Mesenchymal stem cell (in vitro differentiated cells and primary cell): ENCODE measurements around the gene BFAR. TPM values are rescaled to one million over a fixed set of nuclear protein-coding genes. Genes with fewer than 3 reads are reported as not detected.

Experiments used
- DNase-seq: peaks from one replicate; pipeline ENCODE4 v3.0.0-alpha.2; 2013
- H2AFZ ChIP-seq: one replicate; pipeline ENCODE4 v1.6.1; 2013; ENCODE audit warnings: low read depth, mild to moderate bottlenecking, control low read depth, inconsistent platforms, low read length, moderate library complexity
- H2AK5ac ChIP-seq: 2 replicates; pipeline ENCODE4 v1.6.1; 2013; ENCODE audit warnings: low read length, moderate library complexity, mild to moderate bottlenecking, inconsistent platforms; ENCODE audit not compliant: severe bottlenecking
- H2BK120ac ChIP-seq: one replicate; pipeline ENCODE4 v1.6.1; 2013; ENCODE audit warnings: low read depth, mild to moderate bottlenecking, inconsistent platforms, low read length, moderate library complexity
- H2BK12ac ChIP-seq, 2 experiments: one replicate each; pipeline ENCODE4 v1.6.1; 2013; ENCODE audit warnings: inconsistent platforms in 2 of 2, low read length in 2 of 2, mild to moderate bottlenecking in 2 of 2, moderate library complexity in 2 of 2, control low read depth in 1 of 2
- H2BK15ac ChIP-seq: one replicate; pipeline ENCODE4 v1.6.1; 2013; ENCODE audit warnings: mild to moderate bottlenecking, low read depth, inconsistent platforms; ENCODE audit not compliant: poor library complexity, severe bottlenecking
- H2BK5ac ChIP-seq: 2 replicates; pipeline ENCODE4 v1.6.1; 2013; ENCODE audit warnings: low read depth, mild to moderate bottlenecking, low read length, control low read depth, inconsistent platforms; ENCODE audit not compliant: poor library complexity, severe bottlenecking
- H3K14ac ChIP-seq, 2 experiments: one replicate each; pipeline ENCODE4 v1.6.1; 2013; ENCODE audit warnings: inconsistent platforms in 2 of 2, low read length in 2 of 2, control low read depth in 1 of 2, mild to moderate bottlenecking in 1 of 2, moderate library complexity in 1 of 2
- H3K18ac ChIP-seq, 2 experiments: one replicate each; pipeline ENCODE4 v1.6.1; 2013; ENCODE audit warnings: inconsistent platforms in 2 of 2, low read length in 2 of 2, control low read depth in 1 of 2, low read depth in 1 of 2, mild to moderate bottlenecking in 1 of 2
- H3K23ac ChIP-seq, 2 experiments: one replicate each; pipeline ENCODE4 v1.6.1; 2013; ENCODE audit warnings: inconsistent platforms in 2 of 2, low read length in 2 of 2, mild to moderate bottlenecking in 2 of 2, moderate library complexity in 2 of 2, control low read depth in 1 of 2
- H3K27ac ChIP-seq: 2 replicates; pipeline ENCODE4 v1.5.1; 2013; ENCODE audit warnings: mild to moderate bottlenecking, moderate library complexity, low read length, control low read depth, inconsistent platforms; ENCODE audit not compliant: poor library complexity, severe bottlenecking
- H3K27me3 ChIP-seq, 2 experiments: 2 replicates each; pipeline versions ENCODE4 v1.6.1 to v1.7.0; 2013; ENCODE audit warnings: low read length in 2 of 2, mild to moderate bottlenecking in 2 of 2, moderate library complexity in 2 of 2, control low read depth in 1 of 2, inconsistent platforms in 1 of 2; ENCODE audit not compliant: control insufficient read depth in 1 of 2, insufficient read depth in 1 of 2
- H3K36me3 ChIP-seq, 2 experiments: 2 replicates each; pipeline versions ENCODE4 v1.6.1 to v1.7.0; 2013; ENCODE audit warnings: low read length in 2 of 2, control low read depth in 1 of 2, inconsistent platforms in 1 of 2, low read depth in 1 of 2, mild to moderate bottlenecking in 1 of 2; ENCODE audit not compliant: insufficient read depth in 2 of 2, control insufficient read depth in 1 of 2
- H3K4ac ChIP-seq, 2 experiments: one replicate each; pipeline ENCODE4 v1.6.1; 2013; ENCODE audit warnings: inconsistent platforms in 2 of 2, low read length in 2 of 2, mild to moderate bottlenecking in 2 of 2, moderate library complexity in 2 of 2, control low read depth in 1 of 2, low read depth in 1 of 2
- H3K4me1 ChIP-seq: 2 replicates; pipeline ENCODE4 v1.6.1; 2013; ENCODE audit warnings: low read depth, low read length, control low read depth; ENCODE audit not compliant: control insufficient read depth, insufficient read depth
- H3K4me2 ChIP-seq: 2 replicates; pipeline ENCODE4 v1.6.1; 2013; ENCODE audit warnings: low read length, mild to moderate bottlenecking, inconsistent platforms; ENCODE audit not compliant: poor library complexity, severe bottlenecking
- H3K4me3 ChIP-seq, 2 experiments: 2 replicates each; pipeline versions ENCODE4 v1.5.1 to v1.7.0; 2013; ENCODE audit warnings: low read length in 2 of 2, mild to moderate bottlenecking in 2 of 2, control low read depth in 1 of 2, low read depth in 1 of 2; ENCODE audit not compliant: insufficient read depth in 1 of 2
- H3K79me1 ChIP-seq: replicated peaks from 2 replicates; pipeline ENCODE4 v1.6.1; 2013; ENCODE audit warnings: mild to moderate bottlenecking, control low read depth, low read length, inconsistent platforms; ENCODE audit not compliant: poor library complexity, severe bottlenecking
- H3K9ac ChIP-seq: 2 replicates; pipeline ENCODE4 v1.7.0; 2013; ENCODE audit warnings: mild to moderate bottlenecking, low read length, moderate library complexity
- H3K9me3 ChIP-seq: 2 replicates; pipeline ENCODE4 v1.7.0; 2013; ENCODE audit warnings: mild to moderate bottlenecking, low read length; ENCODE audit not compliant: control insufficient read depth
- H4K8ac ChIP-seq: one replicate; pipeline ENCODE4 v1.6.1; 2013; ENCODE audit warnings: inconsistent platforms, mild to moderate bottlenecking, low read length, moderate library complexity
- H4K91ac ChIP-seq: one replicate; pipeline ENCODE4 v1.6.1; 2013; ENCODE audit warnings: mild to moderate bottlenecking, low read length, inconsistent platforms
- WGBS: methylation state at CpG from one replicate; pipeline ENCODE4 v1.1.7; 2013; ENCODE audit warnings: mixed read lengths; 5-methylcytosine and 5-hydroxymethylcytosine counted together
- polyA plus RNA-seq, 2 experiments: library from polyadenylated mRNA; stranded (reverse); fragments of 200-250 nt; gene quantifications; one replicate each; pipeline ENCODE4 v1.2.3, GENCODE V29; 2013

BFAR gene, protein sequence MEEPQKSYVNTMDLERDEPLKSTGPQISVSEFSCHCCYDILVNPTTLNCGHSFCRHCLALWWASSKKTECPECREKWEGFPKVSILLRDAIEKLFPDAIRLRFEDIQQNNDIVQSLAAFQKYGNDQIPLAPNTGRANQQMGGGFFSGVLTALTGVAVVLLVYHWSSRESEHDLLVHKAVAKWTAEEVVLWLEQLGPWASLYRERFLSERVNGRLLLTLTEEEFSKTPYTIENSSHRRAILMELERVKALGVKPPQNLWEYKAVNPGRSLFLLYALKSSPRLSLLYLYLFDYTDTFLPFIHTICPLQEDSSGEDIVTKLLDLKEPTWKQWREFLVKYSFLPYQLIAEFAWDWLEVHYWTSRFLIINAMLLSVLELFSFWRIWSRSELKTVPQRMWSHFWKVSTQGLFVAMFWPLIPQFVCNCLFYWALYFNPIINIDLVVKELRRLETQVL
- 83.3 TPM for polyA plus RNA-seq (2013, experiment 1 of 2)
- 84.4 TPM for polyA plus RNA-seq (2013, experiment 2 of 2)

DNA sequence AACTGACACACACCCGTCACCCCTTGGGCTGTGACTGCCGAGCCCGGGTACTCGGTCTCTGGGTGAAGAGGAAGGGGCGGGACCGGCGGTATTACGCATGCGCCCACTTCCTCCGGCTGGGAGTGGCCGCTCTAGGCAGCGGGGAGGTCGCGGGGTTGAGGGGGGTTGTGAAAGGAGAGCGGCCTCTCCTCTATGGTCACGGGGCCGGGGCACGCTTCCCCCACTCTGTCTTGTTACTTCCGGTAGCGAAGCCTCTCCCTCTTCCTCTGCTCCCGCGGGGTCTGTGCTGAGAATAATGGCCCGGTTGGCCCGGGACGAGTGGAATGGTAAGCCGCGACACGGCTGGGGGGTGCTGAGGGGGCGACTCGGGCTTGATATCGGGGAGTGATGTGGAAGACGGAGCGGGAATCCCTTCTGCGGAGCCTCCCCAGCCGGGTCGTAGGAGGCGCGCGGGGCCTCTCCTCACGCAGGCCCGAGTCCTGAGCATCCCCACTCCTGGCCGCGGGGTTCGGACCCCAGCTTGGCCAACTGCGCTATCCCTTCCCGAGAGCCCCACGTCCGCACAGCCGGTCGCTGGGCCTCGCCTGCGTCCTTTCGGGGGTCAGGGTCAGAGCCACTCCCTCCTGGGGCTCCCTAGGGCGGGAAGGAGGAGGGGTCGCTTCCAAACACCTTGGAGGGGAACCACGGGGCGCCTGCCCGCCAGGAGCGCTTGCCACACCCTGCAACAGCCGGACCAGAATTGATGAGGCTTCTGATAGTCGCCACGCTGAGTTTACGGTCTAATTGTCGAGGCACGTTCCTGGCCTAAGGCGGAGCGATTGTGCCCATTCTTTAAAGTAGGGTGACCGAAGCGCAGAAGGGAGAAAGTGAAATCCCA lies at the start of gene BFAR:
TSS of gene BFAR (plus strand) at position 259 of the 877 bp plus-strand sequence. CDS start 11,396 bp downstream, outside the sequence.
- WGBS = under 1% methylated on average over 53 of the region's 69 CpGs
- Histone ChIP-seq H3K36me3 (peaks cover 3 to 18% of the 10 kb centered on the region in 2 experiments), H3K14ac (peak within 1 kb of the TSS in 1 of 2 experiments; percentile 48), H3K79me1 (peaks cover 10% of the 10 kb centered on the region), H2BK5ac (peak within 1 kb of the TSS; percentile 78), H3K9me3 (no peaks in the 10 kb centered on the region), H3K4me1 (peaks cover 11% of the 10 kb centered on the region), H2BK15ac (peak within 1 kb of the TSS; percentile 15), H3K4me2 (peak within 1 kb of the TSS; percentile 87), H4K91ac (peak within 1 kb of the TSS; percentile 97), H3K27ac (peak within 1 kb of the TSS; percentile 67), H3K9ac (peak within 1 kb of the TSS; percentile 99), H2AFZ (no peak within 1 kb of the TSS), H4K8ac (peak within 1 kb of the TSS; percentile 84), H3K27me3 (no peaks in the 10 kb centered on the region), H2BK12ac (peak within 1 kb of the TSS; percentile 61 to 83), H3K18ac (peak within 1 kb of the TSS; percentile 86 to 92), H2AK5ac (peak within 1 kb of the TSS; percentile 70), H3K23ac (peak within 1 kb of the TSS in 1 of 2 experiments; percentile 86), H2BK120ac (peak within 1 kb of the TSS; percentile 86), H3K4ac (peak within 1 kb of the TSS; percentile 85 to 92), H3K4me3 (peak within 1 kb of the TSS; percentile 88 to 97)
- DNase-seq = peak; percentile 97

DNA sequence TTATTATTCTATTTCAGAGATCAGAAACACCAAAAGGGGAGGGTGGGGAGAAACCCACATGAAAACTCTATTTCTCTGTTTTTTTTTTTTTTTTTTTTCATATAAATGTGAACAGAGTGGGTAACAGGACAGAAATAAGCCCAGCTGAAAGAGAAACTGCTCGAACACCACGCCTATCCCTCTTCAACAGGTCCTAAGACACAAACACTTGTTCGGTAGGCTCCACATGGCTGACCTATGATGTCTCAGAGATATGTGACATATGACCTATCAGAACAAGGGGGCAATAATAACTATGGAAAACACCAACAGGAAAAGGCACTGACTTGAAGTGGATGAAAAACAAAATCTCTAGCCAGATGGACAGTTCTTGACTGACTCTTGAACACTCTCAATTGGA lies 47.5 kb upstream of the BFAR start:
- no CpG with 5 or more reads among the region's 3 CpGs for WGBS
- DNase-seq = no peak
- no peak overlapping the region for H3K4ac ChIP-seq
- H4K91ac ChIP-seq = no peak overlapping the region
- H2BK120ac ChIP-seq = no peak overlapping the region
- no peak overlapping the region for H3K4me3 ChIP-seq
- no peak overlapping the region for H4K8ac ChIP-seq
- no peak overlapping the region for H2BK15ac ChIP-seq
- no peak overlapping the region for H2BK12ac ChIP-seq
- H3K27me3 ChIP-seq = no peaks in the 10 kb centered on the region
- H3K23ac ChIP-seq = no peak overlapping the region
- H3K18ac ChIP-seq = no peak overlapping the region
- H2AK5ac ChIP-seq = no peak overlapping the region
- H3K36me3 ChIP-seq = peaks cover 32 to 95% of the 10 kb centered on the region in 2 experiments
- no peak overlapping the region for H3K4me2 ChIP-seq
- H3K9me3 ChIP-seq = no peaks in the 10 kb centered on the region
- H3K9ac ChIP-seq = no peak overlapping the region
- no peak overlapping the region for H2AFZ ChIP-seq
- H3K79me1 ChIP-seq = peaks cover 4% of the 10 kb centered on the region
- H3K14ac ChIP-seq = no peak overlapping the region
- no peak overlapping the region for H2BK5ac ChIP-seq
- no peak overlapping the region for H3K27ac ChIP-seq
- H3K4me1 ChIP-seq = no peaks in the 10 kb centered on the region

DNA sequence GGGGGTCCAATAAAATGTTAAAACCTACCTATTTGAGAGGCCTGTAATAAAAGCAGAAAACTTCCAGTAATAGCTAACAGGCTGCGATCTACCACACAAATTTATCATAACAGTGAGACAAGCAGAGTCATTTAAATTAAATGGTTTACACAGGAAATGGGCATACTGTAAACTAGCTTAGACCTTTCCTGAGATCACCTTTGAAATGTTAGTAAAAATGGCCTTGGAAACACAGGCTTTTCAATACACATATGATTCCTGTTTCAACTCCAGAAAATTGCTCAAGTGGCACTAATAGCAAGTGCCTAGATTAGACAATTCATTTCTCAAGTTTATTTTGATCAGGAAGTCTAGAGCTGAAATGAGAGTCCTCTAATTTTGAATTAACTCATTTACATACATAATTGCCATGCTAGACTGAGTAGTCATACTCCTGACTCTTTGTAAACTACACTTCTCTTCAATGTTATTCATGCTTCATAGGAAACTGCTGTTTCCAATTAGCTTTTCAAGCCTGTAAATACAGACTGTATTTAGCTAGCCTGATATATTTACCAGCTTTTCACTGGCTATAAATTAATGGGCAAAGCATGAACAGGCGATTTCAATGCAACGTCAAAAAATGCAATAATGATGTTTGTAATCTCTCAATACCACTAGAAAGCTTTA lies 46.0 kb upstream of the BFAR start:
- Histone ChIP-seq H3K4me2 (no peak overlapping the region), H2AFZ (no peak overlapping the region), H3K27me3 (no peaks in the 10 kb centered on the region), H3K27ac (no peak overlapping the region), H4K91ac (no peak overlapping the region), H3K4me3 (no peak overlapping the region), H3K9me3 (no peaks in the 10 kb centered on the region), H3K36me3 (peaks cover 35 to 93% of the 10 kb centered on the region in 2 experiments), H3K9ac (no peak overlapping the region), H2BK15ac (no peak overlapping the region), H3K18ac (no peak overlapping the region), H3K14ac (no peak overlapping the region), H2AK5ac (no peak overlapping the region), H3K4ac (no peak overlapping the region), H2BK5ac (no peak overlapping the region), H4K8ac (no peak overlapping the region), H2BK120ac (no peak overlapping the region), H2BK12ac (no peak overlapping the region), H3K23ac (no peak overlapping the region), H3K4me1 (no peaks in the 10 kb centered on the region), H3K79me1 (peaks cover 4% of the 10 kb centered on the region)
- 98% methylated on average over 2 of the region's 3 CpGs for WGBS
- DNase-seq = no peak
